Measurements from ENCODE around the gene CIAPIN1. TPM values are rescaled to one million over a fixed set of nuclear protein-coding genes. Genes with fewer than 3 reads are reported as not detected.
A peak's percentile ranks its signal among the peaks of the same experiment; 100 is the strongest.
"Not testable (repeated sequence)": the region's sequence is repeated elsewhere in the genome, so short reads cannot be mapped to it uniquely, and the experiment has no call there.

Gene CIAPIN1
- total RNA-seq, 1 donor from 2014 or later, result 60.9 TPM

DNA sequence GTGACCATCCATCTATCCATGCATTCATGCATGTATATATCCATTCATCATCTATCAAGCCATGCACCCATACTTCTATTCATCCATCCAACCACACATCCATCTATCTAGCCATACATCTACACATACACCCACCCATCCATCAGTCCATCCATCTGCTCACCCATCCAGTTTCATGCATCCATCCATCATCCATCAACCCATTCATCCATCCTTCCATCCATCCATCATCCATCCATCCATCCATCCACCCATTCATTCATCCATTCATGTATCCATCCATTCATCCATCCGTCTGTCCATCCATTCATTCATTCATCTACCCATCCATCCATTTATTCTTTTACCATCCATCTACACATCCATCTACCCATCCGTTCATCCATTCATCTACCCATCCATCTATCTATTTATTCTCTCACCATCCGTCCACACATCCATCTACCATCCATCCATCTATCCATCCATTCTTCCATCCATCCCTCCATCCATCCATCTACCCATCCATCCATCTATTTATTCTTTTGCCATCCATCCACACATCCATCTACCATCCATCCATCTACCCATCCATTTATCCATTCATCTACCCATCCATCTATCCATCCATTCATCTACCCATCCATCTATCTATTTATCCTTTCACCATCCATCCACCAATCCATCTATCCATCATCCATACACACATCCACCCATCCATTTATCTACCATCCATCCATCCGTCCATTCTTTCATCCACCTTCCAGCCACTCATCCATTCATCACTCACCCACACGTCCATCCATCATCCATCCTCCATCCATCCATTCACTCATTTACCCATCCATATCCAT, 39.4 kb downstream of the CIAPIN1 start:
- no peak for DNase-seq (ENCODE audit: low read depth in 2 of 2)

DNA sequence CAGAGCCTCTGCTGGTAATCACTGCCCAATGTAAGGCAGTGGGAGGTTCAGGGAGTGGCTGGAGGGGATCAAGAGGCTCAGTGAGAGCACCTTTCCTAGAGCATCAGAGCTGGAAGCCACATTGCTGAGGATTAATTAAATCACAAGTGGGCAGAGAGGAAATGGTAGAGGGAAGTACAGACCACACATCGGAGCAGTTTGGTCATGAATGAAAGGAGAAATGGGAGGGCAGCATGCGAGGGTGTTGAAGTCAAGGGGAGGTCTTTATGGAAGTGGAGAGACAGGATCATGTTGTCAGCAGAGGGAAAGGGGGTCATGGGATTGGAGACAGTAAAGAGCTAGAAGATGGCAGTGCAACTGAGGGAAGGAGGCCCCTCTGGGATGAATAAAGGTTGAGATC, 40.3 kb downstream of the CIAPIN1 start:
- DNase-seq (ENCODE audit: low read depth in 2 of 2), result no peak

DNA sequence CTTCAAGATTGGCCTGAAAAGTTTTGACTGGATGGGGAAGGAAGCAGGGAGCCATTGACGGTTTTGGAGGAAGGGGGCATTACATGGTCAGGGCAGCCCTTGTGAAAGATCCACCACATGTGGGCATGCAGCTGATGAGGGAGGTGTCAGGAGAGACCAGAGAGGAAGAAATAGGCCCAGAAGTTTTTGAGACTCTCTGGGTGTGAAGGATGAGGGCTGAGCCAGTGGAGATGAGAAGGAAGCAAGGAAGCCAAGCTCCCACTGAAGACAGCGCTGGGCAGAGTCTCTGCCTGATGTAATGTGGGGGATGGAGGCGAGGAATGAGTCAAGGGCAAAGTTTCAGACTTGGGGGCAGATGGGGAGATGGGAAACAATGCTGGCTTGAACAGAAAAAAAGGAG, 42.1 kb downstream of the CIAPIN1 start:
- no peak for DNase-seq (ENCODE audit: low read depth in 2 of 2)

DNA sequence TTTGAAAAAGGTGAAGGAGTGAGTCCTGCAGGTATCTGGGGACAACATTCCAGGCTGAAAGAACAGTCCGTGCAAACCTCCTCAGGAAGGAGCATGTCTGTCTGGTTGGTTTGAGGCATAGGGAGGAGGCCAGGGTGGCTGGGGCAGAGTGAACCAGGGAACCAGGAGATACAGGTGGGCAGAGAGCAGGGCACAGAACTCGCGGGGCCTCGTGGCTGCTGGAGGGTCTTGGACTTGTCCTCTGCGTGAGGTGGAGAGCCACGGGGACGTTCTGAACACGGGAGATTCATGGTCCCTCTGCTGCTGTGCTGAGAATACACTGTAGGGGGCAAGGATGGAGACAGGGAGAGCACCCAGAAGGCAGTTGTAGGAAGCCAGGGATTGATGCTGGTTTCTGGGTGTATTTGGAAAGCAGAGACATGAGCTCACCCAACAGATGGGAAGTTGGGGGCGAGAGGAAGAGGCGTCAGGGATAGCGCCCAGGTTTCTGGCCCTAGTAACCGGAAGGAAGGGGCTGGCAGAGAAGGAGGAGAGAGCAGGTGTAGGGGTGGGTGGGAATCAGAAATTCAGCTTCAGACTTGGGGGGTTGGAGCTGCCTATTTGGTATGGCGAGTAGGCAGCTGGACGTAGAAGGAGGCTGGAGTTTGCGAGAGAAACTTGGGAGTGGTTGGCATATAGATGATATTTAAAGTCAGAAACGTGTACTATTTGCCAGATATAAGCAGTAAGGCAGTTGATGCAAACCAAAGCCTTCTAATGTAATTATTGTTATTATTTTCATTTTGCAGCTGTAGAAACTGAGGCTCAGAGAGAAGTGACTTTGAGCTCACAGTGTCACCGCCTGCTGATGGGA, 43.0 kb downstream of the CIAPIN1 start, which contains the start of gene CCL17:
Gene CCL17 (plus strand): TSS at position 803 of the 853 bp plus-strand sequence. CDS start 9,166 bp downstream, outside the sequence.
- DNase-seq (ENCODE audit: low read depth in 2 of 2), result no peak

DNA sequence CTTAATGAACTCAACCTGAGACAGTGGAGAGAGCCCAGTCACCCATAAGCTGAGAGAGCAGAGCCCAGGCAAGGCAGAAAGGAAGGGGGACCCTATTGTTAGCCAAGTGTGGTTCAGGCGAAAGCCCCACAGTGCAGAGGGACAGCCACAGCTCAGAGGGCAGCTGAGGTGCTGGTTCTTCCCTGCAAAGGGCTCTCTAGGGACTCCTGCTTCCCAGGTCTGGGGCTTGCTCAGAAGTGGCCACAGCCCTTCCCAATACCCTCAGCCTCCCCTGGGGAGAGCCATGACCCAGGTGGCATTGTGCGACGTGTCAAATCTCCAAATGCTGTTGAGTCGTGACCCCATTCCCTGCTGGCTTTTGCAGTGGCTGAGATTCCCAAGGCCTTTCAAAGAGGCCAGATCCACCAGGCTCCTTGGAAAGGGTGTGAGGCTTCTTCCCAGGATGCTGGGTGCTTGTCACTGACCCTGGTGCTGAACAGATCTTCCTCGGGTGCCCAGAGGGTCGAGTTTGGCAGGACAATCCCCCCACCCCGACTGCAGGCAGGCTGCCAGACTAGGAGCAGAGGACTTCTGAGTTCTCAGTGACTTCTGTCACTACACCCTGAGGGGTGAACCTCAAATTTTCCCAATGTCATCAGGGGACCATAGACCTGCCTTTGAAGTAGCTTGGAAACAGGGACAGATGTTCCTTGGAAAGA, 45.1 kb downstream of the CIAPIN1 start:
- no peak for DNase-seq (ENCODE audit: low read depth in 2 of 2)

DNA sequence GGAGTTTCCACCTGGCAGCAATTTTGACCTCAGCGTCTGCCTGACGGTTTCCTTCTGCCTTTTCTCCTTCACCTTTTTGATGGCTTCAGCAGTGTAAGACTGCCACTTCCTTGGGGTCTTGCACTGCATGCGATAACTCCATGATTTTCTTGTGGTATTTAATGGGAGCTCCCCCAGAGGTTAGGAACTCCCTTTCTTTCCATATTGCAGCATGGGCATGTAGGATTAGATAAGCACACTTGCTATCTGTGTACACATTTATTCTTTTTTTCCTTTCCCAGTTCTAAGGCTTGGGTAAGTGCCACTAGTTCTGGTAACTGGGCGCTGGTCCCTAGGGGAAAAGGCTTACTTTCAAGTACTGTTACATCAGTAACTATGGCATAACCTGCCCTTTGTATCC, 49.7 kb downstream of the CIAPIN1 start:
- not testable (repeated sequence) for DNase-seq (ENCODE audit: low read depth in 2 of 2)

DNA sequence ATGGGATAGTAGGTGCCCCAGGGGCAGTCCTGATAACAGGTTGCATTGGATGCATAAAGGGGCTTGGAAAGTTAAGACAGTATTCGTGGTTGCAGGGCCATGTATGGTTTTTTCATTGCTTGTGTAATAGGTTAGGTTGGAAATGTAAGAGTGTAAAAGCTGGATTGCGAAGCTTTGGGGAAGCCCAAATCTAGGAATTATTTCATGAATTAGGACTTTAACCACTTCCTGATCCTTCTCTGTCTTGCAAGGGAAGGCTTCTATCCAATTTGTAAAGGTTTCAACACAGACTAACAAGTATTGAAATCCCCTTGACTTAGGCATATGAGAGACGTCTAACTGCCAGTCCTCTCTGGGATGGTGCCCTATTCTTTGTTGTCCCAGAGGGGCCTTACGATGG, 50.4 kb downstream of the CIAPIN1 start:
- DNase-seq (ENCODE audit: low read depth in 2 of 2), result no peak

DNA sequence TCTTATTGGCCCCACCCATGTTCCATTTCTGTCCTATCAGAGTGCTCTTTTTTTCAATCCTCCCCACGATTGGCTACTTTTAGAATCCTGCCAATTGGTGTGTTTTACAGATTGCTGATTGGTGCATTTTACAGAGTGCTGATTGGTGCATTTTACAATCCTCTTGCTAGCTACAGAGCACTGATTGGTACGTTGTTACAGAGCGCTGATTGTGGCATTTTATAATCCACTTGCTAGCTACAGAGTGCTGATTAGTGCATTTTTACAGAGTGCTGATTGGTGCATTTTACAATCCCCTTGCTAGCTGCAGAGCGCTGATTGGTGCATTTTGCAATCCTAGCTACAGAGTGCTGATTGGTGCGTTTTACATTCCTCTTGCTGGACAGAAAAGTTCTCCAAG, 52.2 kb downstream of the CIAPIN1 start:
- no peak for DNase-seq (ENCODE audit: low read depth in 2 of 2)

DNA sequence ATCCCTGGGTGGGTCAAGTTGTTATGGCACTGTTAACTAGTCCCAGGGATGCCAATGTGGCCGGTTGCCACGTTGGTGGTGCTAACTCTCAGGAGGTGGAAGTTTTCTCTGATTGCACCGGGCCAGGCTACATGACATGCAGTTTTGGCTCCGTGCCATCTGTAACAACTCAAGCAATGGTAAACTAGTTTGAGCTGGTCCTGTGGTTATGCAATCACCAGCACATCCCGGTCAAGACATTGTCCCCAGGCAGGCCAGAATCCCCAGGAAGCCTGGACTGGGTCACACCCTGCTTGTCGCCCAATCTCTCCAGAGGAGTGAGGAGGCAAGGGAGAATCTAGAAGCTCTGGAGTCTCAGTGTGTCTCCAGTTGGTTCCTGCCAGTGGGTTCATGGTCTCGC, 52.7 kb downstream of the CIAPIN1 start:
- DNase-seq (ENCODE audit: low read depth in 2 of 2), result peak in 1 of 2 donors; percentile 24

DNA sequence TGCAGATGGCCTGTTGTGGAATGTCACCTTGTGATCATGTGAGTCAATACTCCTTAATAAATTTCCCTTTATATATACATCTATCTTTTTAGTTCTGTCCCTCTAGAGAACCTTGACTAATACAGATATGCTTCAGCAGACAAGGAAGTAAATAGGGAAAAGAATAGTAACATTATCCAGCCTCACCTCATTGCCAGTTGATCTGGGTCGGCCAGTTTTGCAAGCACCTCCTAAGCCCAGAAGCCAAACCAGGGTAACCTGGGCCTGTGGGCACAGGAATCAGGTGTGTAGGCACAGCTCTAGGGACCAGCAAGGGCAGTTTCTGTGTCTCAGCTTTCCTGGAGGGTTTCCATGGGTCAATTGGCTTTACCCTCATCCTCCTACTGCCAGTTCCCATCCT, 54.5 kb downstream of the CIAPIN1 start:
- DNase-seq (ENCODE audit: low read depth in 2 of 2), result no peak

DNA sequence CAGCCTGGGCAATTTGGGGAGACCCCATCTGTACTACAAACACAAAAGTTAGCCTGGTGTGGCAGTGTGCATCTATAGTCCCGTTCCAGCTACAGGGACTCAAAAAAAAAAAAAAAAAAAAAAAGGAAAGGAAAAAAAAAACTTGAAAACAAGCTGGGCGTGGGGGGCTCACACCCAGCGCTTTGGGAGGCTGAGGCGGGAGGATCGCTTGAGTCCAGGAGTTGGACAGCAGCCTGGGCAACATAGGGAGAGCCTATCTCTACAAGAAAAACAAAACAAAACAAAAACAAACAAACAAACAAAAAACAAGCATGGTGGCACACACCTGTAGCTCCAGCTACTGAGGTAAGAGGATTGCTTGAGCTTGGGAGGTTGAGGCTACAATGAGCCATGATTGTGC, 55.5 kb downstream of the CIAPIN1 start:
- no peak for DNase-seq (ENCODE audit: low read depth in 2 of 2)

DNA sequence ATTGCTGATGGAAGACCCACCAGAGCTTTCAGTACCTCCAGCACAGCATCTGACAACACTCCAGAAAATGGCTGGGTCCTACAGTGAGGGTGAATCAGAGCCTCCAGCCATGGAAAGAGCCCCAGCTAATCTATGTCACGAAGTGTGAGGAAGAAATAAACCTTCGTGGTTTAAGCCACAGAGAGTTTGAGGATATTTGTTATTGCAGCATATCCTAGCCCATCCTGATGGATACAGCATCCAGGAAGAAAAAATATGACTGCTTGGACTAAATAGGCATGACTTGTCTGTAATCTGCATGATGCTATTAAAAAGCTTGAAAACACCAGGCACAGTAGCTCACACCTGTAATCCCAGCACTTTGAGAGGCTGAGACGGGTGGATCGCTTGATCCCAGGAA, 55.9 kb downstream of the CIAPIN1 start:
- no peak for DNase-seq (ENCODE audit: low read depth in 2 of 2)

DNA sequence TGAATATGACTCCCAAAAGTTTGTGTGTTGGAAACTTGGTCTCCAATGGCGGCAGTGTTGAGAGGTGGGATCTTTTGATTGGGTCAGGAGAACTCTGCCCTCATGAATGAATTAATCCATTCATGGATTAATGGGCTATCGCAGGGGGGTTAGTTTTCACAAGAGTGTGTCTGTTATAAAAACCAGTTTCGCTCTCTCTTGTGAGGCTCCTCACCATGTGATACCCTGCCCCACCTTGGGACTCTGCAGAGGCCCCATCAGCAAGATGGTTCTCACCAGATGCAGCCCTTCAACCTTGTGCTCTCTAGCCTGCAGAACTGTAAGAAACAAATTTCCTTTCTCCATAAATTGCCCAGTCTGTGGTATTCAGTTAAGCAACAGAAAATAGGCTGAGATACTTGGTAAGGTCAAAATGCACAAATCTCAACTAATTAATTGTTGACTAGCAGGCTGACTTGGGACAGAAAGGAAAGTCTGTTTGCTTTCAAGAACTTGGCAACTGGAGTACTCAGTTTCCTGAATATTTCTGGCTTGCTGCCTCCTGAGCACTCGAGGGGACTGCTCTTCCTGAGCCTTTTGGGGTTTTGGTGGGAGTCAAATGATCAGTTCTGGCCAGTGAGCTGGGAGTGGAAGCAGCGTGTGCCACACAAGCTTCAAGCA, 56.4 kb downstream of the CIAPIN1 start:
- DNase-seq (ENCODE audit: low read depth in 2 of 2), result peak in 1 of 2 donors; percentile 68

DNA sequence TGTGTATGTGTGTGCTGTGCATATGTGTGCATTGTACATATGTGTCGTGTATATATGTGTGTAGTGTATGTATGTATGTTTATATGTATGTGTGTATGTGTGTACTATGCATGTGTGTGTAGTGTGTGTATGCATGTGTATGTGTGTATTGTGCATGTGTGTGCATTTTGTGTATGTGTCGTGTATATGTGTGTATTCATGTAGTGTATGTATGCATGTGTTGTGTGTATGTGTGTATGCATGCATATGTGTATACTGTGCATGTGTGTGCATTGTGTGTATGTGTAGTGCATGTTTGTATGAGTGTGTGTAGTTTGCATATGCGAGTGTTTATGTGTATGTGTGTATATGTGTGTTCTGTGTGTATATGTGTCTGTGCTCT, 58.1 kb downstream of the CIAPIN1 start:
- no peak for DNase-seq (ENCODE audit: low read depth in 2 of 2)

DNA sequence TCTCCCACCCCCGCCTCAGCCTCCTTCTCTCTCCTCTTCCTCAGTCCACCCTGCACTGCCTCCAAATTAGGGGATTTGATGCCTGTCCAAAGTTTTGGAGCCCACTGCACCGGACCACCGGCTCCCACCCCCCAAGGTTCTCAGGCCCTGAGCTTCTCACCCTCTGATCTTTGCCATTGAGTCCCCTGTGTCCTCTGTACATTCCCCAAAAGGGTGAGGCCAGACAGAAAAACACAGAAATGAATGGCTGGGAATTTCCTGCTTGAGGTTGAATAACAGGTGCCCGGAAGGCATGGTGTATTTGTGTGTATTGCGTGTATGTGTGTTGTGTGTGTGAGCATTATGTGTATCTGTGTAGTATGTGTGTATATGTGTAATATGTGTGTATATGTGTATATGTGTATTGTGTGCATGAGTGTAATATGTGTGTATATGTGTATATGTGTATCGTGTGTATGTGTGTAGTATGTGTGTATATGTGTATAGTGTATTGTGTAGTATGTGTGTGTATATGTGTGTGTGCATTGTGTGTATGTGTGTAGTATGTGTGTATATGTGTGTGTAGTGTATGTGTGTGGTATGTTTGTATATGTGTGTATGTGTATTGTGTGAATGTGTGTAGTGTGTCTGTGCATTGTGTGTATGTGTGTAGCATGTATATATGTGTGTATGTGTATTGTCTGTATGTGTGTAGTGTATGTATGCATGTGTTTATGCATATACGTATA, 58.7 kb downstream of the CIAPIN1 start:
- peak; percentile 29 to 75 for DNase-seq (ENCODE audit: low read depth in 2 of 2)

DNA sequence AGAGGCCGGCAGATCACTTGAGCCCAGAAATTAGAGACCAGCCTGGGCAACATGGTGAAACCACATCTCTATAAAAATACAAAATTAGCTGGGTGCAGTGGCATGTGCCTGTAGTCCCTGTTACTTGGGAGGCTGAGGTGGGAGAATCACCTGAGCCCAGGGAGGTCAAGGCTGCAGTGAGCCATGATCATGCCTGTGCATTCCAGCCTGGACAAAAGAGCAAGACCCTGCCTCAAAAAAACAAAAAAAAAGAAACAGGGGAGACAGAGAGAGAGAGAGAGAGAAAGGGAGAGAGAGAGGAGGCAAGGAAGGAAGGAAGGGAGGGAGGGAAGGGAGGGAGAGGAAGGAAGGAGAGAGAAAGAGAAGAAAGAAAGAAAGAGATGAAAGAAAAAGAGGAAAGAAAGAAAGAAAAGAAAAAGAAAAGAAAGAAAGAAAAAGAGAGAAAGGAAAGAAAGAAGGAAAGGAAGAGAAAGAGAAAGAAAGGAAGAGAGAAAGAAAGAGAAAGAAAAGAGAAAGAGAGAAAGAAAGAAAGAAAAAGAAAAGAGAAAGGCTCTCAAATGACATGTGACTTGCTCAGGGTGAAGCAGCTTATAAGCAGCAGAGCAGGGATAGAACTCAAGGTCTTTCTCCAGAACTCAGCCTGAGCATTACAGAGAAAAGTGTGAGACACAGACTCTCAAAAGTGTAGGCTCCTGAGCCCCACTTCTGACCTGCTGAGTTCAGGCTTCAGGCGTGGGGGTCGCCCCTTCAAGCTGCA, 59.4 kb downstream of the CIAPIN1 start:
- DNase-seq (ENCODE audit: low read depth in 2 of 2), result no peak

DNA sequence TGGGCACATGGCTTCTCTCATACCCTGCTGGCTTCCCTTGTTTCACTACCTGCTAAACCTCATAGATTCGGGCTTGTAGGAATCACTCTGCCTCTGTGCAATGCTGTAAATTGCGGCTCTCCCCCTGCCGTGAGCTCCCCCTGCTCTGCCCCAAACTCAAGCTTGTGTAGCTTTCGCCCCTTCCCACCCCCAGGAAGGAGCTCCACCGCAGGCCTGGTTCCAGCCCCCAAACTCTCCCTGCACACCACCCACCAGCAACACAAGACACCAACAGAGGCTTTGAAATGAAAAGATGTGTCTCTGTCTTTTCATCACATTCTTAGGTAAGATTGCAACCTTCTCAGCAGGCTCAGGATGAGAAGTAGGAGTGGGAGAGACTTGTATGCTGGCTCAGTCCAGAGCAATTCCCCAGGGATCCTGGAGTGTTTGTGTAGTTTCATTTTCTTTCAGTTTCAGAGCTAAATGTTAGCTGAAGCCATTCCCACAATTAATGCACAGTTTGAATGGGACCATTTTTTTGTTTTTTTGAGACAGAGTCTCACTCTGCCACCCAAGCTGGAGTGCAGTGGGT, 60.7 kb downstream of the CIAPIN1 start:
- peak in 1 of 2 donors; percentile 29 for DNase-seq (ENCODE audit: low read depth in 2 of 2)

DNA sequence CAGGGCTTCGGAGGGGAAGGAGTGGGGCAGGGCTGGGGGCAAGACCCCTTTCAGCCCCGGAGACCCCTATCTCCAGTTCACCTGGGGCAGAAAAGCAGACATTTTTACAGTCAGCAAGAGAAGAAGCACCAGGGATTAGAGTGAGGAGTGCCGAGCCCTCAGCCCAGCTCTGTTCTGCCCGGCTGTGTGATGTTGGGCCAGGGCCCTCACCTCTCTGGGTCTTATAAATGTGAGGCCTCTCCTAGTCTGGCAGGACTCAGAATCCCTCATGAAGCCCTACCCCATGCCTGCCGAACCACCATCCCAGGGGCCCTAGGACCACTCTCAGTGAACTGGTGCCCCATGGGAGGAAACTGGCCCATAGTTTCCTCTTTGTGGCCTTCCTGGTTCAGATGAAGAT, 62.1 kb downstream of the CIAPIN1 start:
- no peak for DNase-seq (ENCODE audit: low read depth in 2 of 2)

DNA sequence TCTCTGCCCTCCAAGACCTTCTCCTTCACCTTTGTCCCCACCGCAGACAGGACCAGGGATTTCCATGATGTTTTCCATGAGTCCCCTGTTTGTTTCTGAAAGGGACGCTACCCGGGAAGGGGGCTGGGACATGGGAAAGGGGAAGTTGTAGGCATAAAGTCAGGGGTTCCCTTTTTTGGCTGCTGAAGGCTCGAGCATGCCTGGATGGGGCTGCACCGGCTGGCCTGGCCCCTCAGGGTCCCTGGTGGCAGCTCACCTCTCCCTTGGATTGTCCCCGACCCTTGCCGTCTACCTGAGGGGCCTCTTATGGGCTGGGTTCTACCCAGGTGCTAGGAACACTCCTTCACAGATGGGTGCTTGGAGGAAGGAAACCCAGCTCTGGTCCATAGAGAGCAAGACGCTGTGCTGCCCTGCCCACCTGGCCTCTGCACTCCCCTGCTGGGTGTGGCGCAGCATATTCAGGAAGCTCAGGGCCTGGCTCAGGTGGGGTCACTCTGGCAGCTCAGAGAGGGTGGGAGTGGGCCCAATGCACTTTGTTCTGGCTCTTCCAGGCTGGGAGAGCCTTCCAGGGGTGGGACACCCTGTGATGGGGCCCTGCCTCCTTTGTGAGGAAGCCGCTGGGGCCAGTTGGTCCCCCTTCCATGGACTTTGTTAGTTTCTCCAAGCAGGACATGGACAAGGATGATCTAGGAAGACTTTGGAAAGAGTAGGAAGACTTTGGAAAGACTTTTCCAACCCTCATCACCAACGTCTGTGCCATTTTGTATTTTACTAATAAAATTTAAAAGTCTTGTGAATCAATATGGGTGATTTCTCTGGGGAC, 62.7 kb downstream of the CIAPIN1 start:
- no peak for DNase-seq (ENCODE audit: low read depth in 2 of 2)

Measured in lung microvascular endothelial cell (primary cell).